GDM1 (cell line): ENCODE data around the gene CUTC.
"Not testable (repeated sequence)": the region's sequence is repeated elsewhere in the genome, so short reads cannot be mapped to it uniquely, and the experiment has no call there.

Source experiments
- DNase-seq: peaks from one replicate; lab custom pipeline; 2025; lab: John Stamatoyannopoulos, UW

The CUTC gene

DNA sequence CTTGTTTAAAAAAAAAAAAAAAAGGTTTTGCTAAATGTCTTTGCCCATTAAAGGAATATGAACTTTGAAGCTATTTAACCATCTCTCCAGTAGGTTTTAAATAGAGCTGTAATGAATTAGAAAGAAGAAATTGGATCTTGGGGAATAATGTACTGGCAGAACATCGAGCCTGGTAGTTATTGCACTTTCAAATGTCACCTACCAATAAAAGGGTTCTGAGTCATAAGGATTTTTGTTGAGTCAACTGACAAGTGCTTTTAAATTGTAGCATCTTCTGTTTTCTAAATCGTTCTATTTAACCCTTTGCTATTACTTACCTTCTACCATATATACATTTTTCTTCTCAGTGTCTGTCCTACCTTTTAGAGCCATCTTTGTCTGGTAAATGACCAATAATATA is 10.7 kb downstream of the CUTC start:
- DNase-seq, result no peak

DNA sequence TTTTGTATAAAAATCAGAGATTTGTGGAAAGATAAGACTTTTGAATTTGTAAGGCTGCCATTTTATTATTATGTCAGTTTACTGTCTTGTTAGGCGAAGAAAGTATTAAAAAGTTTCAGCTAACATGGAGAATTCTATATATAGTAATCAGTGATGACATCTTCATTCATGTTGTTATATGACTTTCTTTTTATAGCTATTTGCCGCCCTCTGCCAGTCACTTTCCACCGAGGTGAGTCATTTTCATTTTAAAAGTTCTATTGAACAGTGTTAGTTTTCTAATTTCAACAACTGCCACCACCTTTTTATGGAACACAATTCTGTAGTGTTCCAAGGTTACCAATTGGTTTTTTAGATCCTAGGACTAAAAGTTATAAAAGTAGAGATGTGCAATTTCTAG is 11.8 kb downstream of the CUTC start:
- DNase-seq, result no peak

DNA sequence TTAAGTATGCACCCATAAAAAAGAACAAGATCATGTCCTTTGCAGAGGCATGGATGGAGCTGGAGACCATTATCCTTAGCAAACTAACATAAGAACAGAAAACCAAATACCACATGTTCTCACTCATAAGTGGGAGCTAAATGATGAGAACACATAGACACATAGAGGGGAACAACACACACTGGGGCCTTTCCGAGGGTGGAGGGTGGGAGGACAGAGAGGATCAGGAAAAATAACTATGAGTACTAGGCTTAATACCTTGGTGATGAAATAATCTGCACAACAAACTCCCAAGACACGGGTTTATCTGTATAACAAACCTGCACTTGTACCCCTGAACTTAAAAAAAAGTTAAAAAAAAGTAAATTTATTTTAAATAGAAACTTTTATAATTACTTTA is 14.1 kb downstream of the CUTC start:
- DNase-seq, result not testable (repeated sequence)

DNA sequence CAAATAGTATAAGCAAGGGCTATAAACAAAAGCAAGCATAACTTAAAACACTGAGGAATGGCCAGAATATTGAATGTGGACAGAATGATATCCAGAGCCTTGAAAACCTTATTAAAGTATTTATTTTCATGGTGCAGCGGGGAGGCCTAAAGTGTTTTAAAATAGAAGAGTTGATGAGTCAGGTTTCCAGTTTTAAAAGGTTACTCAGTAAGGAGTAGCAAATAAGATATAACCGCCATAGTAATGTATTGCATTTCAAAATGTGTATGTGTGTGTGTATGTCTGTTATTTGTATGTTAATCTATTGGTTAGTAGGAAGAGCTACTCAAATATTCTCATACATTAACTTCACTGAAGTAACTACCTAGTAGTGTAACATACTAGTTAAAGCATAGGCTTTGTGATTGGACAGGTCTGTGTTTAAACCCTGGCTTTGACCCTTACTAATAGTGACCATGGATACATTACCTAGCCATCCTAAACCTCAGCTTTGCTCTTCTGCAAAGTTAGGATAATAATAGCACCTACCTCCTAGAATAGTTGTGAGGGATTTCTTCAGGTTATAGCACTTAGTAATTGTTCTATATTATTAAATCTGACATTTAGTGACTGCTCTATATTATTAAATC is 16.9 kb downstream of the CUTC start:
- no peak for DNase-seq

DNA sequence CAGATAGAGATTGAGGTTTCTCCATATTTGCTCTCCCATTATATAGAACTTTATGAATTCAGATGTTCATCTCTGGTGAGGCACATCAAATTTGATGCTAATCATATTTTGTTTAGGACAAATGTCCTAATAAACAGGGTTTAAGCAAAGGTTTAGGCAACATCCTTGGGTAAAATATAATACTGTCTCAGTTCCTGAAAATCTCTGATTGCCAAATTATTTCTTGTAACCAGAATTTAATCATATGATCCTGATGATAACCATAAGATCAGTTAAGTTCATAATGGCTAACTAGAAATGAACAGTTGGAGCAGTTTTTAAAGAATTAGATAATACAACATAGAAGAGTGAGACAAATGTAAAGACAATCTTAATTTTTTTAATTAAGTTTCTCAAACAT is 18.6 kb downstream of the CUTC start:
- no peak for DNase-seq

DNA sequence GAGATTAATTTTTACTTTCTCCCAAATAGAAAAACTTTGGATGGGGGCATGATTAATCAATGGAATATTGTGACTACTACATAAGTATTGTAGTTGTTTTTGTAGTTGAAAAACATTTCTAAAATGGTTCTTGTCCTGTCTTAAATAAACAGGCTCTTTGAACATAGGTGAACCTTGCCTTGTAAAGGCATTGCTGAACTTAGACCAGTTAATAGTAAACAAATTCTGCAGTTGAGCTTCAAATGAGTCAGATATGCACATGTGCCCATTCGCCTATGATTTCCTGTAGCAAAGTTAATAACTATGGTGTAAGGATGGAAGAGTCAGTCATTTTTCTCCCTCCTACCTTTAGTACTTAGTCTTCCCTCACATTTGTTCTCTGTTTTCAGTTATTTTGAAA is 22.6 kb downstream of the CUTC start:
- no peak for DNase-seq

DNA sequence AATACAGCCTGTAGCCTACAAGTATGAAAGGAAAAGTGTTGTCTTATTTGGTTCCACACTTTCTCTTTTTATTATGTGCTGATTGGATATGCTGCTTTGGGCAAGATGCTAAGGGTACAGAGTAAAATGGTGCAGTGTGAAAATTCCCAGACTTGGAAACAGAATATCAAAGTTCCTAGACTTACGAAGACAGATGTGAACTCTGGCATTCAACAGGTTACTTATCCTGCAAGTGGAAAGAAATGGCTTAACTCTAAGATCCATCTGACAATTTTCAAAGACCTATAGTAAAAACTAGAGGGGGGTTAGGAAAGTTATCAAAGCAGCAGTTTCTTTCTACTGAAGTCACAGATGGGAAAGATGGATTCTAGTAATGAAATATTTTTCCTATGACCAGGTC is 24.1 kb downstream of the CUTC start:
- DNase-seq, result no peak

DNA sequence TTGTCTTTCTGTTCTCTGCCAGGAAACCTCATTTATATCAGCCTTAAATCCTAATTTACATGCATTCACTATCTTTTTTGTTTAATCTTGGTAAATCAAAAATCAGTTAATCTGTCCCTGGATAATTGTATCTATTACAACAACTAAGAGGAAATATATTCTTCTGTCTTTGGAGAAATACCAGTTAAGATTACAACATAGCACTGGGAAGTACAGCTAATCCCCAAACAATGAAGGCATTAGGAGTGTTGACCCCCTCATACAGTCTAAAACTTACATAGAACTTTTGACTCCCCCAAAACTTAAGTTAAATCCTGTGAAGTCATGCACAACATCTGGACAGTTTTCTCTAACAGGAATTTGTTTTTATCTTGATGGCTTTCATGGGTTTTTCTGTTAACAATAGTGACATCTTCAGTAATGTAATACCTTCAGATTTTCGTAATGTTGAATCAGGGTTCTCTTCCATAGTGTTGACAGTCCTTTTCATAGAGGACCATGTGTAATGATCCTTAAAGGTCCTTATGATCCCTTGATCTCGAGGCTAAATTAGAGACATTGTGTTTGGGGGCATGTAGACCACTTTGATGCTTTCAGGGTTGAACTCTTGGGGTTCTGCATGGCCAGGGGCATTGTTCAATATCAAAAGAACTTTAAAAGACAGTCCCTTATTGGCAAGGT is 26.3 kb downstream of the CUTC start:
- no peak for DNase-seq

DNA sequence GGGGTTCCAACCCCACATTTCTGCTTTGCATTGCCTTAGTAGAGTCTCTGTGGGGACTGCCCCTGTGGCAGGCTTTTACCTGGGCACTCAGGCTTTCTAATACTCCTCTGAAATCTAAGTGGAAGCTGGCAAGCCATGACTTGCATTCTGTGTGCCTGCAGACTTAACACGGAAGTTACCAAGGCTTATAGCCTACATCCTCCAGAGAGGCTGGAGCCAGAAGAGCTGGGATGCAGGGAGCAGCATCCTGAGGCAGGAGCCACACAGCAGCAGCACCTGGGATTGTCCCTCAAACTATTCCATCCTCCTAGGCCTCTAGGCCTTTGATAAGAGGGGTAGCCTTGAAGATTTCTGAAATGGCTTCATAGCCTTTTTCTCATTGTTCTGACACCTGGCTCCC is 28.3 kb downstream of the CUTC start:
- DNase-seq, result no peak

DNA sequence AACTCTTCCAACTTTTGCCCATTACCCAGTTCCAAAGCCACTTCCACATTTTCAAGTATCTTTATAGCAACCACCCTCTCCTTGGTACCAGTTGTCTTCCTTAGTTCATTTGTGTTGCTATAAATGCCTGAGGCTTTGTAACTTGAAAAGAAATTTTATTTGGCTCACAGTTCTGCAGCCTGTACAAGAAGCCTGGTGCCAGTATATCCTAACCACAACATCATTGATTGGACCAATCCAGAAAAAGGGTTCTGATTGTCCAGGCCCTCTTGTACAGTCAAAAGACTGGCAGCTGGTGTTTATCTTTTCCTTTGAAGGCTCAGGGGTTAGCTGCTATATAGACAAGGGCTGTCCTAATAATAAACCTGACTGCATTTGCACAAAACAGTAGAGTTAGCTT is 29.3 kb downstream of the CUTC start:
- no peak for DNase-seq

DNA sequence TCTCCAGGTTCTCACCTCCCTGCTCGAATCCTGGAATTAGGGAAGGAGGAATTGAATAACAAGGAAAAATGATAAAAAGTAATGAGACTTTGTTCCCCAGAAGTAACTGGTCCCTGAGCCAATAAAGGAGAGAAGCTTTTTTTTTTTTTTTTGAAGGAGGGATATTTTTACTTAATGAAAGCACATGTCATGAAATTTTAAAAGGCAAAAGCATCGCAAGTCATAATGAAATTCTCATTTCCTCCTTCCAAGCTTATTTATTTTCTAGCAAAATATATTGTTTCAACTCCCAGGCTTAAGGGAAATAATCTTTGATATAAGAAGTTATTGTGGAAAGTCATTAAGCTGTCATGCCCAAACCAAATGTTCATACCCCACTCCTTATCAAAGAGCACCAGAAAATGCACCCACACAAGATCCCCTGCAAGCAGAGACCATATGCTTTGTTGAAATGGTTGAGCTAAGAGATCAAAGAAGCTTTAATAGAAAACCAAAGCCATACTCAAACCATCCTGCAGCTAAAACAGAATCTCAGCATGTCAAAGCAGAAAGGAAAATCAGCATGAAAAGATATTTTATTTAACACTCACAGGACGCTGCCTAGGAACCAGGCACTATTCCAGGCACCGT is 33.8 kb downstream of the CUTC start:
- DNase-seq, result no peak

DNA sequence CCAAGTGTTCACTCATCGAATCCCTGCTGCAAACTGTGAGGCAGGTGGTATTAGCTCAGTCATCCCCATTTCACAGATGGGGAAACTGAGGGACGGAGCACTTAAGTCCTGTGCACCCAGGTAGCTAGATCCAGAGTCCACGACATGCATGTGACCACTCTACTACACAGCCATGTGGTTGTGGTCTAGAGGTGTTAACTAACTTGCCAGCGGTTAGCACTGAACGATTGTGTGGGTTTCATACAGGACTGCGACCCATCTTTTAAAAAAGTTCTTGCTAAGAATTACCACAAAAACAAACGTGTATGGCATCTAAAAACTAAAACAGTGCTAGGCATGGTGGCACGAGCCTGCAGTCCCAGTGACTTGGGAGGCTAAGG is 34.3 kb downstream of the CUTC start:
- DNase-seq, result no peak

DNA sequence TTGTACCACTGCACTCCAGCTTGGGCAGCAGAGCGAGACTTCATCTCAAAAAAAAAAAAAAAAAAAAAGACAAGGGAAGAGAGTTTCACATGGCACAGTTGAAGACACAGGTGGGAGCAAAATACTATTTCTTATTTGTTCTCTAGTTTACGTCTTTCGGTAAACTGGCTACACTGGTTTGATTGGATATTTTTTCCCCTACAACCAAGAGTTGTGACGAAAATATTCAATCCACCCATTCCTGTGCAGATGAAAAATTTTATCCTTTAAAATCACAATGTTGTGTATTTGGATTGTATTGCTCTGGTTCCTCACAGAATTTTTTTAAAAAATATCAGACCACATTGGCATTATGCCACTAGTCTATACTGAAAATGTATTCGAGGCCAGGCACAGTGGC is 35.9 kb downstream of the CUTC start:
- DNase-seq, result no peak

DNA sequence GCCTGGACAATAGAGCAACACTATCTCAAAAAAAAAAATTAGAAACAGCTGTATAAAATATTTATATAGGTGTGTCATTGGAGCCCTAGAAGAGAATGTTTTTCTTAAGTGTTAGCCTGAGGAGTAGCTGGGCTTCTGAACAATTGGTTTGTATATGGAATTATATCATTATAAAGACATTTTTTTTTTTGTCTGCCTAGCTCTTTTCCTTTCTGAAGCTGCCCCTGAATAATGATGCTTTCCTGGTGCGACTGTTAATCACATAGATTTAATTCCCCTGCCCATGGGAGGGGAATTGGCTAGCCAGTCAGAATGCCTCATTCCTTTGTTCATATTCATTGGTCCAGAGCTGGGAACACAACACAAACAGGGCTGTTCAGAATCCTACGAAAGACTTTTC is 36.5 kb downstream of the CUTC start:
- DNase-seq, result no peak

DNA sequence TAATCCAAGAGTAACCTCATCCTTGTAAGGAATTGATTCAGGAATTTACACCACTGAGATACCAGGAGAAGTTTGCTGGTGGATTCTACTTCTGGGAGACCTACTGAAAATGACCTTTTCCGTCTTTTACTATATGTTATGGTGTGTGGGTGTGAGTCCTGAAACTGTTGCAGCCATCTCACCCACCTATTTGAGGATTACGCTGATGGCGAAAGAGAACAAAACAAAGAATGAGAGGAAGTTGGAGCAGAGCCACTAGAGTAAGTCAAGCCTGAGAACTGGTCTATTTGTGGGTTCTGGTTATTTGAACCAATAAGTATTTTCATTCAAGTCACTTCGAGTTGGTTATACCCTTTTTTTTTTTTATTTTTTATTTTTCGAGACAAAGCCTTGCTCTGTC is 37.7 kb downstream of the CUTC start:
- DNase-seq, result no peak

DNA sequence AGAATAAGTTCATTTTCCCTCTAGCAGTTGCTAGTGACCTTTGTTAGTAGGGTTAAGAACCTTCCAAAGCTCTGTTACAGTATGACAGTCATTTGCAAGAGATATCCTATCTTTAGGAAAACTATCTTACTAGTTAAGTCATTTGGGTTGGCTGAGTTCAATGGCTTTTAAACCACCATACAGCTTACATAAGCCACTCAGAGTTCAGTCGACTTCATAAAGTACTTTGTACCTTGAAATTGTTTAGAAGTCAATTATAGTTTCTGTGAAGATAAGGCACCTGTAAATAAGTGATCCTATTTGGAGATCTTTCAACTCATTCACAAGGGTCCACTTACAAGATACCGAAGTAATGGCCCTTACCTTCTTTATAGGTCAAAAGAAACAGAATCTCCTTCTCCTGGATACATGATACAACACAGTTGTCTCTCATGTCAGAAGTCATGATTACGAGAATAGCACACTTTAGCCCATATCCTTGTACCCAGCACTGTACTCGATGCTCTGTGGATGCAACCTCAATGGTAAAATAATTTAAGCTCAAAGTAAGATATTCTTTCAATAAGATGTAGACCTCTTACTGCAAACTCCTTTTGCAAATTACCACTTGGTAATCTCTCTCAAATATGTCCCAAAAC is 38.5 kb downstream of the CUTC start:
- no peak for DNase-seq

DNA sequence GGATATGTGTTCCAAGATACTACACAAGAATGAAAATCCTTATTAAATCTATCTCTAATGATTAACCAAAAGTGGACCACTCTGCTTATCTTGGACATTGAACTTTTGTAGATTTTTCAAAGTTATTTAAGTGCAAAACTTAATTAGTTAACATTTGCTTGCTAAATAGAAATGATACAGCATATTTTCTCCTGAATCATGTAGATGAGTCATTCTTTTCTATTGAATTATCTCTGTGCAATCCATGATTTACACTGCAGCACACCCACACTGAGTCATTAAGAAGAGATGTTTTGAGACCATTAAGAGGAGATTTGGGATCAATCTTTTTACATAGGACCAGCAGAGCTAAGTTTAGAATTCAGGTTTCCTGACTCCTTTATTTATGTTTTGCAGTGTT is 43.8 kb downstream of the CUTC start:
- no peak for DNase-seq

DNA sequence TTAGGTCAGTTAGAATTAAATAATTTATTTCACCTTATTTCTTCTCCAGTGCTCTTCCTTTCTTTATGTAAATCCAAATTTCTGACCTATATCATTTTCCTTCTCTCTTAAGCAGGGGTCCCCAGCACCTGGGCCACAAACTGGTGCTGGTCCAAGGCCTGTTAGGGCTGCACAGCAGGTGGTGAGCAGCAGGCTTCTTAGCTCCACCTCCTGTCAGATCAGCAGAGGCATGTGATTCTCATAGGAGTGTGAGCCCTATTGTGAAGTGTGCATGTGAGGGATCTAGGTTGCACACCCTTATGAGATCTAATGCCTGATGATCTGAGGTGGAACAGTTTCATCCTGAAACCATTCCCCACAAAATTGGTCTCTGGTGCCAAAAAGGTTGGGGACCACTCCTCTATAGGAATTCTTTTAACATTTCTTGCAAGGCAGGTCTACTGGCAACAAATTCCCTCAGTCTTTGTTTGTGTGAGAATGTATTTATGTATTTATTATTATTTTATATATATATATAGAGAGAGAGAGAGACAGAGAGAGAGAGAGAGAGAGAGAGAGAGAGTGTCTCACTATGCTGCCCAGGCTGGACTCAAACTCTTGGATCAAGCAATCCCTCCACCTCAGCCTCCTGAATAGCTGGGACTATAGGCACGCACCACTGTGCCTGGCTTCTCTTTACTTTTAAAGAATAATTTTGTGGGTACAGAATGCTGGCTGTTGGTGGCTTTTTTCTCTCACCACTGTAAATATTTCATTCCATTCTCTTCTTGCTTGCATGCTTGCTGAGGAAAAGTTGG is 46.1 kb downstream of the CUTC start:
- DNase-seq, result no peak

DNA sequence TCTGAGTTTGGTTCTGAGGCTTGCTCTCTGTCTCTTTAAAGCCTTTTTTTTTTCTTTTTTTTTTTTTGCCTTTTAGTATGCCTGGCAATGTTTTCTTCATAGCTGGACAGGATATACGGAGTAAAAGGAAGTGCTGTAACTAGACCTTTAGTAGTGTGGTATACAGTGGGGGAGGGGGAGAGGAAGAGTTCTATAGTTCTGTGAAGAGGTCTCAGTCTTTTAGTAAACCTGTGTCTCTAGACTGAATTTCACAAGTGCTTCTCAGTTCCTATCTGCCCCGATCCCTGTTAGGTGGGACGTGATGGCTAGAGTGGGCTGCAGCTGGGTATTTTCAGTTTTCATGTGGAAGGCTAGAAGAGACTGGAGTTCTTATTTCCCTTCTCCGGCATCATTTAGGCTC is 47.3 kb downstream of the CUTC start:
- DNase-seq, result peak; percentile 3

DNA sequence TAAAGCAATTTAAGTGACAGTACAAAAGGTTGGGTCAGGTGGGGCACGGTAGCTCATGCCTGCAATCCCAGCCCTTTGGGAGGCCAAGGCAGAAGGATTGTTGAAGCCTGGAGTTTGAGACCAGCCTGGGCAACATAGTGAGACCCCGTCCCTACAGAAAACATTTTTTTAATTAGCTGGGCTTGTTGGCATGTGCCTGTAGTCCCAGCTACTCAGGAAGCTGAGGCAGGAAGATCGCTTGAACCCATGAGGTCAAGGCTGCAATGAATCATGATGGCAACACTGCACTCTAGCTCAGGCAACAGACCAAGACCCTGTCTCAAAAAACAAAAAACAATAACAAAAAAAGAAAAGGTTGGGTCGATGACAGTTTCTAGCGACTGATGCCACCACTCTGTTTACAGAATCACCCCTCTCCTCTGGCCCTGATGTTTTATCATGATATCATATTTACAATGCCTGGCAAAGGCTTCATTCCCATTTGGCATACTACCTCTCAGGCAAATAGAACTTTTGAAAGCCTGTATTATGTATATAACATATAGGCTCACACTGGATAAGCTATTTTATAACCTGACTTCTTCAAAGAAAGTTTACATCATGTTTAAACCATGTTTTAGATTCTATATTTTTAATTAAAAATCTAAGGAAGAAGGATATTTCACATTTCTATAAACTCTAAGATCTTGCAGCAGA is 49.8 kb downstream of the CUTC start:
- DNase-seq, result no peak

DNA sequence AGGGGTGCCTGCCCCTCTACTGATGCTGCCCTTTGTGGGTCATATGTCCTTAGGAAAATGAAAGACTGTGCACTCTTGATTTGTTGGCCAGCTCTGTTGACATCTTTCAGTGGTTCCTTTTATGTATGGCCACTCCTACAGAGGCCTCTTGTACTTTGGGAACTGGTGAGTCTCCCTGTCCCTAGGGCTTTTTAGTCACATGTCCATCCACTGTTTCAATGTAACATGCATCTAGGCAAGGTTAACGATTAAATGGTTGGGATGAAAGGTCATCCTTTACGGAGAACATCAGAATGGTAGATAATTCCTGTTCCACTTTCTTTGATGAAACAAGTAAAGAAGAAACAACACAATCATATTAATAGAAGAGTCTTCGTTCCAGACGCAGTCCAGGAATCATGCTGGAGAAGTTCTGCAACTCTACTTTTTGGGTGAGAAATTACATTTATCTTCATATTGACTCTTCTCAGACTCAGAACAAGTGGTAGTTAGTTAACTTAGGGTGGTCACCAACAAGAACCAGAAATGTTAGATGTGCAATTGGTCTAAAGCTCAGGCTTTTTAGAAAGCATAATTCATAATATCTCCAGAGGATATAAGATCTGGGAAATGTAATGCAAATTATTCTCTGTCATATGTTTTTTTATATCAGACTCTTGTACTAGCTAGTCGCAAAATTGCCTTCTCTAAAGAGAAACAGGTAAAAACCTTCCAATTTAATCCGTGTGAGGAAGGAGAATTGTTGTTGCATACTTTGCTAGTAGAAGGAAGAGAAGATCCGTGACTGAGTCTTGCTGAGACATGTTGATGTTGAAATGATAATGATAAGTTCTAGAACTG is 50.6 kb downstream of the CUTC start, which contains the start of gene ABCC2:
Gene ABCC2 (plus strand): TSS at position 194 of the 840 bp plus-strand sequence. CDS start 205 bp downstream, at position 399.
- DNase-seq, result no peak
